Muscle layer of duodenum (tissue), 2 donors: ENCODE measurements around the gene GDPGP1.
A peak's percentile ranks its signal among the peaks of the same experiment; 100 is the strongest.

Source experiments
- H3K27ac ChIP-seq: one replicate; pipeline ENCODE4 v1.7.0; 2013; ENCODE audit warnings: mild to moderate bottlenecking, low read length
- H3K27me3 ChIP-seq: one replicate; pipeline ENCODE4 v1.7.0; 2013; ENCODE audit warnings: low read depth, mild to moderate bottlenecking, control low read depth, low read length
- H3K36me3 ChIP-seq, 2 donors: one replicate each; pipeline ENCODE4 v1.7.0; 2013; ENCODE audit warnings: low read length in 2 of 2, control low read depth in 1 of 2, mild to moderate bottlenecking in 1 of 2; ENCODE audit not compliant: insufficient read depth in 2 of 2, control insufficient read depth in 1 of 2
- H3K4me1 ChIP-seq, 2 donors: one replicate each; pipeline ENCODE4 v1.7.0; 2013; ENCODE audit warnings: low read length in 2 of 2, mild to moderate bottlenecking in 2 of 2, control low read depth in 1 of 2, moderate library complexity in 1 of 2; ENCODE audit not compliant: insufficient read depth in 2 of 2, control insufficient read depth in 1 of 2
- H3K4me3 ChIP-seq, 2 donors: one replicate each; pipeline ENCODE4 v1.7.0; 2013; ENCODE audit warnings: low read length in 2 of 2, low read depth in 1 of 2, mild to moderate bottlenecking in 1 of 2
- H3K9me3 ChIP-seq, 2 donors: one replicate each; pipeline ENCODE4 v1.7.0; 2013; ENCODE audit warnings: low read length in 2 of 2, control low read depth in 1 of 2, mild to moderate bottlenecking in 1 of 2; ENCODE audit not compliant: control insufficient read depth in 1 of 2
- donor health status: healthy.

GDPGP1 gene

DNA sequence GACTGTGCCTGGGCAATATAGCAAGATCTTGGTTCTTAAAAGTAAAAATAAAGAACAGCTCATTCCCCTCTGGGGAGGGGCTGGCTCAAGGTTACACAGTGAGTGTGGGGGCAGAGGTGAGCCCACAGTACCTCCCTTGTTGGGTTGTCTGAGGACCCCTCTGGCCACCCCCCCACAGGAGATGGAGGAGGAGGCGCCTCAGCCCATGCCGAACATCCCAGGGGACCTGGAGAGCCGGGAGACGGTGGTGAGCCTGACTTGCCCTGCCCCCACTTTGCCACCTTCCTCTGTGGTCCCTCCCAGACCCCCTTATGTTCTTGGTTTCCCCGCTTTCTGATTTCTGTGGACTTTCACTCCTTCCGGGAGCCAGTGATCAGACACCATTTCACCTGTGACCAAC is 60.1 kb downstream of the GDPGP1 start:
- H3K4me3 ChIP-seq: no peak overlapping the region

DNA sequence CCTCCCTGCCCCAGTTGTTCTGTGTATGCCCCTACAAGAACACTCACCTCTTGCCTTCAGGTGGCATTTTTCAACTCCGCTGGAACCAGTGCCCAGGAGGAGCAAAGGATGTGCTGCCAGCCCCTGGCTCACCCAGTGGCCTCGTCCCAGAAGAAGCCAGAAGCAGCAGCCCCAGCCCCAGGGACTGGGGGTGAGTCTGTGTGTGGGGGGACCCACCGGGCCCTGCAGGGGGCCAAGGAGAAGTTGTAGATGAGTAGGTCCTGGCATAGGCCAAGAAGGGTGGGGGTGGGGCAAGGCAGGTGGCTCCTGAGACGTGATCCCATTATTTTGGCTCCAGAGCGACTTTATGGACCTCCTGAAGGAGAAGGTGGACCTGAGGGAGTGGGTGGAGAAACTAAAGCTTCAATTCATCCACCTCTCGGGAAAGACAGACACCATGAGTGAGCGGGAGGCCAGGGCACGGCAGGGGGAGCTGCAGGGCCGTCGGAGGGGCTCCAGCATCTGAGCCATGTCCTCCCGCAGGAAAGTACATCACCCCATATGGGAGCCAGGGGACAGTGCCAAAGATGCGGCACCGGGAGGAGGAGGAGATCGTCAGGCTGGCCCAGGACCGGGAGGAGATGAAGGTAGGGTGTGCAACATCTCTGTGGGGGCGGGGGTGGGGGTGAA is 60.7 kb downstream of the GDPGP1 start:
- Histone ChIP-seq H3K27ac (no peak overlapping the region), H3K36me3 (no peaks in the 10 kb centered on the region), H3K4me3 (peak overlapping the region in 1 of 2 donors; percentile 21)

More for the DNA sequence above, 60.1 kb downstream of the GDPGP1 start:
- Histone ChIP-seq H3K4me1 (peaks cover 0 to 12% of the 10 kb centered on the region in 2 donors), H3K27me3 (no peaks in the 10 kb centered on the region), H3K9me3 (no peaks in the 10 kb centered on the region), H3K36me3 (no peaks in the 10 kb centered on the region), H3K27ac (no peak overlapping the region)

DNA sequence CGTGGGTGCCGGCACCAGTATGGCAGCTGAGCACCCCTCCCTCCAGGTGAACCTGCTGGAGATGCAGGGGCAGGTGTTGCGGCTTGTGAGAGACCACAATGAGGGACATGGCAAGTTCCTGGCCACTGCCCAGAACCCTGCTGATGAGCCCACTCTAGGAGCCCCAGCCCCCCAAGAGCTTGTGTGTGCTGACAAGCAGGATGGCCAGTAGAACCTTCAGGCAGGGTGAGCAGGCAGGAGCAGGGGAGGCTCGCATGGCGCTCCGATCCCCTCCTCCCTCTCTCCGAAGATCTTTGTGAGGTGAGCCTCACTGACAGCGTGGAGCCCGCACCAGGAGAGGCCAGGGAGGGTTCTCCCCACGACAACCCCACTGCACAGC is 61.2 kb downstream of the GDPGP1 start:
- no peak overlapping the region for H3K4me3 ChIP-seq
- no peak overlapping the region for H3K27ac ChIP-seq
- H3K4me1 ChIP-seq: peaks cover 0 to 12% of the 10 kb centered on the region in 2 donors
- H3K27me3 ChIP-seq: no peaks in the 10 kb centered on the region
- H3K36me3 ChIP-seq: no peaks in the 10 kb centered on the region
- no peaks in the 10 kb centered on the region for H3K9me3 ChIP-seq

More for the DNA sequence above, 60.7 kb downstream of the GDPGP1 start:
- no peaks in the 10 kb centered on the region for H3K9me3 ChIP-seq
- H3K27me3 ChIP-seq: no peaks in the 10 kb centered on the region
- H3K4me1 ChIP-seq: peaks cover 0 to 12% of the 10 kb centered on the region in 2 donors
